Stimulated activated CD8-positive, alpha-beta memory T cell treated with anti-CD3 and anti-CD28 coated beads, Interleukin-2, amount 100 ng/mL, for 48 hours (primary cell): ENCODE data around the gene ABCC6.

ENCODE experiments used
- DNase-seq, 2 donors: peaks; one replicate each; pipeline ENCODE4 v3.0.0-alpha.2; 2020; ENCODE audit warnings: low read depth in 2 of 2

ABCC6 gene

DNA sequence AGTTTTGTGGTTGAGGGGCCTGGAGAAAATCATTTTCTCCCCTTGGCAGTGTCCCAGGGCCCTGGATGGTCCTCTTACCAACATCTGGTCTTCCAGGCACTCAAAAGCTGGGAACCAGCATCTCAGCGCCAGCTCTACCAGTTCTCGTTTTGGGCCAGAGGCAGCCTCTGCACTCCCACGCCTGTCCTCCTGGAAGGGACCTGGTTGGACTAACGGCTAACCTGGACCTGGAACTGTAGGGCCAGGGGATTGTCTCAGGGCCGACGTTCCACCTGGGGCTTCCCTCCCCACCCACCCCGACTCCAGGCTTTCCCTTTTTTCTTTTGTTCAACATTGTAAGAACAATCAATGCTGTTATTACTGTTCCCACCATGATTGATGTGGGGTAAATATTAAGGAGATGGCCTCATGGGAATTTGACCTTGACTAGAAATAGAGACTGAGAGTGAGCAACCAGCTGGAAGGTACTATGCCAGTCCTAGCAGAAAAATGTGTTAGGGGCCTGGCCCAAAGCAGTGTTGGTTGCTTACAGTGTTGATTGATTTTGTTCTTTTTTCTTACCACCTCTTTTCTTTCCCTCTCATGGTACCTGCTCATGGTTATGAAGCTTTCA is 81.4 kb downstream of the ABCC6 start:
- no peak for DNase-seq

DNA sequence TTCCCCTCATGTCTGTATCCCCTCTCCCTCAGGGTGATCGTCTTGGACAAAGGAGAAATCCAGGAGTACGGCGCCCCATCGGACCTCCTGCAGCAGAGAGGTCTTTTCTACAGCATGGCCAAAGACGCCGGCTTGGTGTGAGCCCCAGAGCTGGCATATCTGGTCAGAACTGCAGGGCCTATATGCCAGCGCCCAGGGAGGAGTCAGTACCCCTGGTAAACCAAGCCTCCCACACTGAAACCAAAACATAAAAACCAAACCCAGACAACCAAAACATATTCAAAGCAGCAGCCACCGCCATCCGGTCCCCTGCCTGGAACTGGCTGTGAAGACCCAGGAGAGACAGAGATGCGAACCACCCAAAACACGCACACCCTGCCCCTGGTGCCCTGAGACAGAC is 82.2 kb downstream of the ABCC6 start:
- DNase-seq = no peak

GRCh38 chr16:16140537-16140936 is 82.8 kb downstream of the ABCC6 start:
- no peak for DNase-seq

GRCh38 chr16:16139806-16140205 is 83.5 kb downstream of the ABCC6 start:
- no peak for DNase-seq

DNA sequence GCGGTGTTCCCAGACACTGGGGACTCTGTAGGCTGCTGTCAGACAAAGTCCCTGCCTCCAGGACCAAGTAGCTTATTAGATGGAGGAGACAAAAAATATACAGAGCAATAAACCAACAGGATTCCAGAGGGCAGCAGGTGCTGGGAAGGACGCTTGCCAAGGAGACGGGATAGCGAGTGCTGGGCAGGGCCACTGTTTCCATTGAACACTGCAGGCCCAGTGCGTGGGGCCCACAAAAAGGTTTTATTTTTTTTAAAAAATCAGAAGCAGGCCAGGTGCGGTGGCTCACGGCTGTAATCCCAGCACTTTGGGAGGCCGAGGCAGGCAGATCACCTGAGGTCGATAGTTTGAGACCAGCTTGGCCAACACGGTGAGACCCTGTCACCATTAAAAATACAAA is 84.2 kb downstream of the ABCC6 start:
- no peak for DNase-seq

- no peak for DNase-seq
Observed at GRCh38 chr16:16138034-16138635, 85.2 kb downstream of the ABCC6 start.

DNA sequence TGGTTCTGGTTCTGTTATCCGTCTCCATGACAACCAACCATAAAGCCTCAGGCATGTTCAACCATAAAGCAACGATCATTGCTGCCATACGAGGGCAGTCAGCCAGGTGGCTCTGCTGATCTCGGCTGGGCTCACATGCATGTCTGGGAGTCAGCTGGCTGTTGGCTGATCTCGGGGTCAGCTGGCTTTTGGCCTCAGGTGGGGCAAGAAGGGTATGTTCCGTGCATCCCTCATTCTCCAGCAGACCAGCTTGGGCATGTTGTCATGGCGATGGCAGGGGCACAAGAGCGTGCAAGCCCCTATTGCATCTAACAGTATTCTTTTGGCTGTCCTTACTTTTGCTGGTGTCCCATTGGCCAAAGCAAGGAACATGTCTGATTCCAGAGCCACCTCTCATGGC is 86.2 kb downstream of the ABCC6 start:
- no peak for DNase-seq

DNA sequence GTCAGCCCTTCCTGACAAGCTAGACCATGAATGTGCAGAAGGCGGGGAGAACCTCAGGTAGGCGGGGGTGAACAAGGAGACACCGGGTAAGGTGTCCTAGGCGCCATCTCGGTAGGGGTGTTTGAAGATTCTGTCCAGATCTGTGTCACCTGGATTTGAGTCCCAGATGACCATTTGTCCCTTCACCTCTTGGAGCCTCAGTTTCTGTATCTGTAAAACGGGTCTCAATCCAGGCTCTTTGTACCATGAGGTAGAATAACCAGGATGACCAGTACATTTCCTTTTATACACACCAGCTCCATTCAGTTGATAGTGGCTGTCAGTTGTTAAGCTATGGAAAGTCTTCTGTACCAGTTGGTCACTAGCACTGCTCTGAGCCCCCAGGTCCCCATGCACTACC is 86.7 kb downstream of the ABCC6 start:
- DNase-seq = no peak

- no peak for DNase-seq
Observed at GRCh38 chr16:16133943-16134604, 89.2 kb downstream of the ABCC6 start.

DNA sequence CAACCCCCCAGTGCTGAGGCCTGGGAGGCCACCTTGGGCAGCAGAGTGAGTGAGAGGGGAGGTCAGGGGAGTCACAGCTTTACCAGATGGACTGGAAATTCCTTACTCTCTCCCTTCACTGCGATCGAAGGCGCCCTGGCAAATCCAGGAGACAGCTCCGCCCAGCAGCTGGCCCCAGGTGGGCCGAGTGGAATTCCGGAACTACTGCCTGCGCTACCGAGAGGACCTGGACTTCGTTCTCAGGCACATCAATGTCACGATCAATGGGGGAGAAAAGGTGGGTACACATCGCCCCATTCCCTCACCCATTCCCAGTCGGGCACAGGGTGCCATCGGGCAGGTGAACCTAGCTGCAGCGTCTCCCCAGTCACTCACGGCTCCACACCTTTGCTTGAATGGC is 91.6 kb downstream of the ABCC6 start:
- DNase-seq = no peak

DNA sequence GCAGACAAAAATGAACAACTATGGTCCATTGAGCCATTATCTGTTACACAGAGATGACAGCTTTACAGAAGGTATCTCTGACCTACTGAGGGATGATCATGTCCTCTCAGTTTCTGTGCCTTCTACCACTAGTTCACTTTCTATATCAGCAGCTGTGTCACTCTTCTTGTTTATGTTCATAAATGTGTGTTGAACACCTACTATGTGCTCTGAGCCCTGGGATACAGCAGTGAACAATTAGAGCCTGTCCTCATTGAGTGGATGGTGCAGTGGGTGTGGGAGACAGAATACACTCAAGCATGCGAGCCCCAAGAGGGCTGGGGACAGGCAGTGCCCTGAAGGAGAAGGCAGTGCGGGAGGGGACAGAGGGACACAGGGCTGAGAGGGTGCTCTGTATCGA is 92.1 kb downstream of the ABCC6 start:
- DNase-seq = no peak

DNA sequence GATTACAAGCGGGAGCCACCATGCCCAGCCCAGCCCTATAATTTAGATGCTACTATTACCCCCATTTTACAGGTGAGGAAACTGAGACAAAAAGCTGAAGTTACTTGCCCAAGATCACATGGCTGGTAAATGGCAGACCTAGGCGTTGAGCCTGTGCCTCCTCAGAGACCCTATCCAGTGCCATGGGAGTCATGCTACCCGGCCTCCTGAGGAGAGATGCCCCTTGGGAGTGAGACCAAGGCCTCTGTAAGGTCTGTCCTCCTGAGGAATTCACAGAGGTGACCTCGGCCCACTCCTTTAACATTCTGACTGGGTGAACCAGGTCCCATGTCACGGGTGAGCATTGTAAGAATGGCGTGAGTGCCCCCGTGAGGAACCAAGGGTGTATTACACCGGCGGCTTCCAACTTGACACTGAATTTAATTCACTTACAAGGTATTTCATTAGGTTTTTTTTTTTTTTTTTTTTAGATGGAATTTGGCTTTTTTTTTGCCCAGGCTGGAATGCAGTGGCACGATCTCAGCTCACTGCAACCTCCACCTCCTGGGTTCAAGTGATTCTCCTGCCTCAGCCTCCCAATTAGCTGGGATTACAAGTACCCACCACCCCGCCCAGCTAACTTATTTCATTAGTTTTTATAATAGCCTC is 95.7 kb downstream of the ABCC6 start:
- DNase-seq = peak; percentile 39 to 55

- DNase-seq = no peak
Observed at GRCh38 chr16:16126896-16127295, 96.4 kb downstream of the ABCC6 start.

GRCh38 chr16:16124974-16125373 is 98.3 kb downstream of the ABCC6 start:
- DNase-seq = no peak

DNA sequence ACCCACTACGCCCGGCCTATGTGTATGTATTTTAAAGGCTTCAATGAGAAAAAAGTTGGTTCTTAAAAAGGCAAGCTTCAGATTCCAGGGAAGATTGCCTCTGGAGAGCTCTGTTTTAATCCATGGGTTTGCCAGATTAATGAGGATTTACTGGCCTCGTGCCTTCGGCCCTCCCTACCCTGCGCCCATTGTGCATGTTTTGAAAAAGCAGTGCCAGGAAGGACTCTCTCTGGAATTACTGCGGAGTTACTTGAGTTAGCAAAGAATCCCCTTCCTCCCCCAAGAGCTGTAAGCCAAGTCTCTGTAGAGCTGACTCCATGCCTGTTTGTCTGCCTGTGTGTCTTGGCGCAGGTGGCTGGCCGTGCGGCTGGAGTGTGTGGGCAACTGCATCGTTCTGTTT is 98.9 kb downstream of the ABCC6 start:
- no peak for DNase-seq

DNA sequence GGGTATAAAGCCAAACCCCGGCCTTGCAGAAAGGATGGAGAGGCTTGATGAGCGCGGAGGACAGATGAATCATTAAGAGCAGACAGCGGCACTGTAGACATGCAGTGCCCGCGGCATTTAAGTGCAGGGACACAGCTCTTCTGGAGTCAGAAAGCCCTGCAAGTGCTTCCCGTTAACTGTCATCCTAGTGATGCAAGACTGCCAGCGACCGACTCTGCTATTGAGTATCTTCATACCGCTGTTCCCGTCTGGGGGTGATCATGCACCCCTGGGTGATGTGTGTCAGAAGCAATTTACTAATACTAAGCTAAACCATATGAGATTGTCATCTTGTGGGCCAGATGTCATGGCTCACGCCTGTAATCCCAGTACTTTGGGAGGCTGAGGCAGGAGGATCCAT is 101.0 kb downstream of the ABCC6 start:
- no peak for DNase-seq

DNA sequence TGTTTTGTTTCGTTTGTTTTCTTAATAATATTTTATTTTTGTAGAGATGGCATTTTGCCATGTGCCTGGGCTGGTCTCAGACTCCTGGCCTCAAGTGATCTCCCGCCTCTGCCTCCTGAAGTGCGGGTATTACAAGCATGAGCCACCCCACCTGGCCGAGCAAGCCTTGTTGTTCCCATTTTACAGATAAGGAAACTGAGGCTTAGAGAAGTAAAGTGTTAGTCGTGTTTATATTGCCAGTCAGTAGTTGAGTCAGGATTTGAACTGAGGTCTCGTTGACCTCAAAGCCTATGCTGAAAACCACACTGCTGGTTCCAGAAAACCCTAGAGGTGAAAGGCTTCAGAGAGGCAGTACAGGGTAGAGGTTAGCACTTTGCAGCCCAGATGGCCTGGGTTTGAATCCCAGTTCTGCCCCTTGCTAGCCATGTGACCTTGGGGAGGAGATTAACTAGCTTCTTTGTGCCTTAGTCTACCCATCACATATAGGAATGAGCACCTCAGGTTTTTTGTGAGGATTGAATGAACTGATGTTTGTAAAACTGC is 102.0 kb downstream of the ABCC6 start:
- no peak for DNase-seq

DNA sequence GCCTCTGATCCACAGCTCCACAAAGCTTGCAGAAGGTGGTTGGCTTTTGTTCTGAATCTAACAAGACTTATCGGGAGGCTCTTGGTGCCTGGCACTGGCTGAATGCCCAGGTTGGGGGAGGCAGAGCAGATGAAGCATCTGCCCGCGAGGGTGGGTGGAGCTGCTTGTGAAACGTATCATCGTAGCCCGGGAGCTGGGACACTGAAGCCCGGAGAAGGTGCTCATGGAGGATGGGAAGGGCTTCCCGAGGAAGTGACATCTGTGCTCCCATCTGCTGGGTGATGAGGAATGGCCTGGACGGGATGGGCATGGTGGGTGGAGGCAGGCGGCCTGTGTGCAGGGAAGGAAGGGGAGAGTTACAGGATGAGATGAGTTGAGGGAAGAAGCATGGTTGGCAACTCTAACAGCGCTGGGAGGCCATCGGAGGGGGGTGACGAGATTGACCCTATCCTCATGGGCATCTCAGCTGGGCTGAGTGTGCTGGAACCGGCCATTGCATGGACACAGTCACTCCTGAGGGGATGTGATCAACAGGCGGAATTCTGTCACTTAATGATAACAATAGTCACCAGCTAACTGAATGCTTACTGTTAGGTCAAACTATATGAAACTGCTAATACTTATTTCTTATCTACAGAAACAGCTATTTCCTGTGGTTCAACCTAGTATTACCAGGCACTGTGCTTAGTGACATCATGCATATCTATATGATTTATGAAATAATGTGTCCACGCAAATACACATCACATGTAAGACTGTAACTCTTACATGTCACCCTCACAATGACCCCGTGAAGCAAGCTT is 102.7 kb downstream of the ABCC6 start:
- DNase-seq = no peak

GRCh38 chr16:16120044-16120381 is 103.3 kb downstream of the ABCC6 start:
- DNase-seq = no peak

- no peak for DNase-seq
Observed at GRCh38 chr16:16118337-16118736, 105.0 kb downstream of the ABCC6 start.

DNA sequence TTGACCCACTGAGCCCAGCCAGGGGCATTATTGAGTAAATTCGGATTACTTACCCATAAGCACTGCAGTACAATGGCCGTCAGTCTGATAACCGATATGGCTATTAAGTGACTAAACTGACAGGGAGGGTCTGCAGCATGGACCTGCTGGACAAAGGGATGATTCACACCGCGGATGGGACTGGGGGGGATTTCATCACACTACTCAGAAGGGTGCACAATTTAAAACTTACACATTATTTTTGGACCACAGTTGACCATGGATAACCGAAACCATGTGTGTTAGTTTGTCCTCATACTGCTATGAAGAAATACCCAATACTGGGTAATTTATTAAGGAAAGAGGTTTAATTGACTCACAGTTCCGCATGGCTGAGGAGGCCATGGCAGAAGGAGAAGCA is 106.5 kb downstream of the ABCC6 start:
- no peak for DNase-seq

GRCh38 chr16:16113076-16113475 is 110.2 kb downstream of the ABCC6 start:
- no peak for DNase-seq
